HUES64 (cell line): ENCODE measurements around the gene ANKRD44.

Experiments
- H3K27ac ChIP-seq: 2 replicates; pipeline ENCODE4 v1.7.0; 2013; ENCODE audit warnings: low read depth, low read length, inconsistent platforms
- H3K27me3 ChIP-seq: 2 replicates; pipeline ENCODE4 v1.6.1; 2013; ENCODE audit warnings: mild to moderate bottlenecking, low read length; ENCODE audit not compliant: insufficient read depth
- H3K36me3 ChIP-seq: 2 replicates; pipeline ENCODE4 v1.6.1; 2013; ENCODE audit warnings: mild to moderate bottlenecking, low read length; ENCODE audit not compliant: insufficient read depth
- H3K4me1 ChIP-seq: 2 replicates; pipeline ENCODE4 v1.6.1; 2013; ENCODE audit warnings: mild to moderate bottlenecking, low read length, moderate library complexity; ENCODE audit not compliant: insufficient read depth
- H3K4me3 ChIP-seq: 2 replicates; pipeline ENCODE4 v1.5.1; 2013; ENCODE audit warnings: mild to moderate bottlenecking, low read length, moderate library complexity
- H3K9ac ChIP-seq: 2 replicates; pipeline ENCODE4 v1.6.1; 2013; ENCODE audit warnings: mild to moderate bottlenecking, low read depth, low read length
- H3K9me3 ChIP-seq: 2 replicates; pipeline ENCODE4 v1.6.1; 2013; ENCODE audit warnings: low read depth, low read length; ENCODE audit not compliant: insufficient read depth
- WGBS: fragments of 150-250, 120-280 bp; methylation state at CpG from one replicate; pipeline ENCODE4 v1.1.7; 2013; ENCODE audit warnings: missing lambda C conversion rate; 5-methylcytosine and 5-hydroxymethylcytosine counted together

The ANKRD44 gene

GRCh38 chr2:197121756-197122385, 188.7 kb downstream of the ANKRD44 start:
- H3K9me3 ChIP-seq, result no peaks in the 10 kb centered on the region
- H3K36me3 ChIP-seq, result no peaks in the 10 kb centered on the region
- no peaks in the 10 kb centered on the region for H3K4me1 ChIP-seq
- WGBS, result 80% methylated on average over 6 of the region's 6 CpGs
- no peak overlapping the region for H3K9ac ChIP-seq
- H3K4me3 ChIP-seq, result no peak overlapping the region
- no peaks in the 10 kb centered on the region for H3K27me3 ChIP-seq
- no peak overlapping the region for H3K27ac ChIP-seq

- WGBS, result 94% methylated on average over 8 of the region's 8 CpGs
- Histone ChIP-seq H3K27me3 (no peaks in the 10 kb centered on the region), H3K36me3 (no peaks in the 10 kb centered on the region), H3K27ac (no peak overlapping the region), H3K4me3 (no peak overlapping the region), H3K9ac (no peak overlapping the region), H3K4me1 (no peaks in the 10 kb centered on the region), H3K9me3 (no peaks in the 10 kb centered on the region)
Observed at GRCh38 chr2:197121255-197121654, 189.3 kb downstream of the ANKRD44 start.

- Histone ChIP-seq H3K27ac (no peak overlapping the region), H3K36me3 (no peaks in the 10 kb centered on the region), H3K4me1 (no peaks in the 10 kb centered on the region), H3K27me3 (no peaks in the 10 kb centered on the region), H3K4me3 (no peak overlapping the region), H3K9ac (no peak overlapping the region), H3K9me3 (no peaks in the 10 kb centered on the region)
- 90% methylated on average over 10 of the region's 10 CpGs for WGBS
Observed at GRCh38 chr2:197116306-197116879, 194.2 kb downstream of the ANKRD44 start.

GRCh38 chr2:197115325-197115724, 195.3 kb downstream of the ANKRD44 start:
- Histone ChIP-seq H3K27ac (no peak overlapping the region), H3K36me3 (no peaks in the 10 kb centered on the region), H3K4me3 (no peak overlapping the region), H3K9me3 (no peaks in the 10 kb centered on the region), H3K4me1 (no peaks in the 10 kb centered on the region), H3K27me3 (no peaks in the 10 kb centered on the region), H3K9ac (no peak overlapping the region)

GRCh38 chr2:197113275-197113711, 197.3 kb downstream of the ANKRD44 start:
- Histone ChIP-seq H3K4me3 (no peak overlapping the region), H3K27ac (no peak overlapping the region), H3K9me3 (no peaks in the 10 kb centered on the region), H3K27me3 (no peaks in the 10 kb centered on the region), H3K9ac (no peak overlapping the region), H3K36me3 (no peaks in the 10 kb centered on the region), H3K4me1 (no peaks in the 10 kb centered on the region)
- WGBS, result no CpG with 5 or more reads among the region's 1 CpG

- no peak overlapping the region for H3K4me3 ChIP-seq
- H3K36me3 ChIP-seq, result no peaks in the 10 kb centered on the region
- no peaks in the 10 kb centered on the region for H3K9me3 ChIP-seq
- H3K4me1 ChIP-seq, result peaks cover 3% of the 10 kb centered on the region; the same call in 1 of the 2 replicates
- 91% methylated on average over 2 of the region's 2 CpGs for WGBS
- no peaks in the 10 kb centered on the region for H3K27me3 ChIP-seq
- no peak overlapping the region for H3K9ac ChIP-seq
- no peak overlapping the region for H3K27ac ChIP-seq
Observed at GRCh38 chr2:197109326-197109725, 201.3 kb downstream of the ANKRD44 start.

DNA sequence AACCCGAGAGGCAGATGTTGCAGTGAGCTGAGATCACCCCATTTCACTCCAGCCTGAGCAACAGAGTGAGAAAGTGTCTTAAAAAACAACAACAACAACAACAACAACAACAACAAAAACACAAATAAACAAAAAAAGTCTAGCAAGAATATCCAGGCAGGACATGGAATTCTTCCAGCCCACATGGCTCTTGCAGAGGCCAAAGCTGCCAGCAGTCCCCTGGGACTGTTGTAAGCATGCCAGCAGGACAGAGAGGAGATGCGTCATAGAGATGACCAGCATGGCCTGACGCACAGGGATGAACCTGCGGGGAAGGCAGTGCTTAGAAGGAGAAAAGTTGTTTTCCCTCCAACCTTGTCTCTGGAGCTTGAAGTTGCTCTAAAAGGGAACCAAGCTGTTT, 201.8 kb downstream of the ANKRD44 start:
- WGBS, result 88% methylated on average over 4 of the region's 4 CpGs
- Histone ChIP-seq H3K4me3 (no peak overlapping the region), H3K9ac (no peak overlapping the region), H3K36me3 (no peaks in the 10 kb centered on the region), H3K4me1 (peaks cover 3% of the 10 kb centered on the region; the same call in 1 of the 2 replicates), H3K9me3 (no peaks in the 10 kb centered on the region), H3K27me3 (no peaks in the 10 kb centered on the region), H3K27ac (no peak overlapping the region)

DNA sequence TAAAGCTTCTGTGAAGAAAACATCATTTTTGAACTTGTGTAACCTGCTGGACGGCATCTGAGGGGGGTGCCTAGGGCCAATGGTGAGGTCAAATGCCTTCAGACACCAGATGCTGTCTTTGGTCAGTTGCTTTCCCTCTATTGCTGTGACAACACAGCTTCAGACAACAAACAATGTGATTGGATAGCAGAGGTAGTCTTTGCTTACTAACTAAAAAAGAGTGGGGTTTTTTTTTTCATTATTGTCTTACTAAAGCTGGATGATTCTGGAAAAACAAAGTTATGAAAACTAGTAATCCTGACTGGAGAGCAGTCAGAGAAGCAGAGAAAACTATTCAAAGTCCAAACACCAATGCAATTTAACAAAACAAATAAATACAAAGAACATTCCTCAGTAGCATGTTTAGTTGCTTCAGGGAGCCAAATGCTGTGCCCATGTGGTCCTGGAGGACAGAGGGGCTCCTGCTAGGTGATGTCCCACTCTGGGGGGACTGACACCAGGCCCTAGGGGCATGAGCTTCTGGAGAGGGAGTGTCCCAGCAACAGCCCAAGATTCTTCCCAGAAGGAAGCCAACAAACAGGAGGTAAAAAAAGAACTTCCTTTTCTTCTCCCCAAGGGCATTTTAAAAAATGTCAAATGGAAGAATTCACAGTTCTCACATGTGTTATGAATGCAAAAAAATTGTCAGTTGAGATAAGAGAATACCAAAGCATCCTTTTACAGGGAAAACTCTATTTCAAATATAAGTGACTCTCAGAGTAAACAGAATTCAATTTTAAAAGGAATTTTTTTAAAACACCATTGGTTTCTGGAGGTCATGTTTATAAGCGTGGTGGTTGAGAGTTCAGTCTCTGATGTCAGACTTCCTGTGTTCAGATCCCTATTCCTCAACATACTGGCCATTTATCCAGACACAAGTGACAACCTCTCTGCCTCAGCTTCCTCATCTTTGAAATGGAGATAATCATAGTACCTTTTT, 203.0 kb downstream of the ANKRD44 start:
- no peaks in the 10 kb centered on the region for H3K36me3 ChIP-seq
- 84% methylated on average over 2 of the region's 2 CpGs for WGBS

DNA sequence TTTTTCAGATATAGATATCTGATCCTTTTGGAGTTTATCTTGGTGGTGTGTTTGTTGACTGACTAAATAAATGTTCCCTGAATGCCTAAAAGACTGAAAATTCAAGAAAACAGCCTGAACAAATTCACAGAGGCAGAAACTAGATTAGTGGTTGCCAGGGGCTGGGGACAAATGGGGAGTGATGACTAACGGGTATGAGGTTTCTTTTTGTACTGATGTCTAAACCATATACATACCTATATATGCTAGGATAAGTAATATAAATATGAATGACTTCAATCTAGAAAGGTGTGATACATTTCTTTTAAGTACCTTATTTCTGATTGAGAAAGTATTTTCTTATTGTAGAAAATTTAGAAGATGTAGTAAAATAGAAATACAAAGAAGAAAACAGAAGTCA, 207.2 kb downstream of the ANKRD44 start:
- Histone ChIP-seq H3K27ac (no peak overlapping the region), H3K9ac (no peak overlapping the region), H3K9me3 (no peaks in the 10 kb centered on the region), H3K4me1 (peaks cover 3% of the 10 kb centered on the region; the same call in 1 of the 2 replicates), H3K36me3 (no peaks in the 10 kb centered on the region), H3K27me3 (no peaks in the 10 kb centered on the region), H3K4me3 (no peak overlapping the region)
- no CpG with 5 or more reads among the region's 1 CpG for WGBS

More for the DNA sequence above, 203.0 kb downstream of the ANKRD44 start:
- Histone ChIP-seq H3K4me1 (peaks cover 3% of the 10 kb centered on the region; the same call in 1 of the 2 replicates), H3K9me3 (no peaks in the 10 kb centered on the region), H3K27ac (no peak overlapping the region), H3K9ac (no peak overlapping the region), H3K4me3 (no peak overlapping the region), H3K27me3 (no peaks in the 10 kb centered on the region)

DNA sequence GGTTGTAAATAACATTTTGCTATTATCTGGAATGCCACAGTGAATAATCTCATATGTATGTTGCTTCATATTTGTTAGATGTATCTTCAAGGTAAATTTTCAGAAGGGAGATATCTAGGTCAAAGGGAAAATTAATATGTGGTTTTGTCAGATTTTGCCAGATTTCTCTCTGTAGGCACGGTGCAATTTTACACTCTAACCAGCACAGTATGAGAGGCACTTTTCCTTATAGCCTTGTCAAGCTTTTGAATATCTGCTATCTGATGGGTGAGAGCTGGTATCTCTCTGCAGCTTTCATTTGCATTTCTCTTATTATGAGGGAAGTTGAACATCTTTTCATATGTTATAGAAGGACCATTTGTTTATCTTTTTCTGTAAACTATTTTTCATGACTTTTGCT, 208.3 kb downstream of the ANKRD44 start:
- Histone ChIP-seq H3K27ac (no peak overlapping the region), H3K9me3 (no peaks in the 10 kb centered on the region), H3K9ac (no peak overlapping the region), H3K4me3 (no peak overlapping the region), H3K4me1 (peaks cover 4% of the 10 kb centered on the region; the same call in 1 of the 2 replicates), H3K36me3 (no peaks in the 10 kb centered on the region), H3K27me3 (no peaks in the 10 kb centered on the region)
- no CpG with 5 or more reads among the region's 1 CpG for WGBS

DNA sequence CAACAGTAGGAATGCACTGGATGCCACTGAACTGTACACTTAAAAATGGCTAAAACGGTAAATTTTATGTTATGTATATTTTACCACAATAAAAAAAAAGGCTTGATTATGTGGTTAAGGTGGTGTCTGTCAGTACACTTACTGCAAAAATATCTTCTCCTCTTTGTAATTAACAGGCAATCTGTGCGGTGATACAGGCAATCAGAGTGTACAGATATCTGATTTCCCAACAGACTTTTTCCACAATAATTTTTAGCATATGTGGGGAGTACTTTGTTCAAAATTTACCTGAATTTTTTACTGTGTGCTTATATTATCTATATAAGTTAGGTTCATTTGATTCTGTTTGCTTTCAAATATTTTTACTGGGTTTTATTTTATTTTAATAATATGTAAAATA, 209.1 kb downstream of the ANKRD44 start:
- no peaks in the 10 kb centered on the region for H3K36me3 ChIP-seq

More for the DNA sequence above, 209.1 kb downstream of the ANKRD44 start:
- H3K27ac ChIP-seq, result no peak overlapping the region
- no peak overlapping the region for H3K4me3 ChIP-seq
- no CpG with 5 or more reads among the region's 2 CpGs for WGBS
- no peaks in the 10 kb centered on the region for H3K9me3 ChIP-seq
- no peak overlapping the region for H3K9ac ChIP-seq
- peaks cover 8% of the 10 kb centered on the region; the same call in 1 of the 2 replicates for H3K4me1 ChIP-seq
- no peaks in the 10 kb centered on the region for H3K27me3 ChIP-seq
